A549 (cell line): ENCODE measurements around the gene BRD3OS. TPM values are rescaled to one million over a fixed set of nuclear protein-coding genes. Genes with fewer than 3 reads are reported as not detected.
"Not testable (repeated sequence)": the region's sequence is repeated elsewhere in the genome, so short reads cannot be mapped to it uniquely, and the experiment has no call there.

Experiments
- ATAC-seq, 2 experiments: fragments of 200-7000 bp in 1 of 2; fragments of >200 bp in 1 of 2; cut with Nextera tagmentation in 1 of 2; cut with Tn5 transposase in 1 of 2; 3 replicates each; pipeline versions ENCODE4 v1.8.0 to v1.9.1; 2018 to 2020; ENCODE audit warnings: mild to moderate bottlenecking in 1 of 2, moderate library complexity in 1 of 2
- CTCF ChIA-PET: fragments of 300-600 bp; sonication (Branson Sonifier 250); formaldehyde crosslinking; extraction: SDS; loops from one replicate; lab custom pipeline; 2021; ENCODE audit warnings: antibody characterized with exemption, inconsistent platforms; lab: Yijun Ruan, JAX
- POLR2A ChIA-PET: fragments of 350-600 bp; formaldehyde crosslinking; extraction: SDS; loops from one replicate; lab custom pipeline; 2021; ENCODE audit warnings: antibody characterized with exemption, inconsistent platforms; lab: Yijun Ruan, JAX
- DNase-seq, 2 experiments: peaks; one replicate each; pipeline versions ENCODE4 v3.0.0 to v3.0.0-alpha.2; 2011 to 2016; ENCODE audit warnings: low read depth in 1 of 2, low spot score in 1 of 2
- FAIRE-seq: peaks from 2 replicates; lab custom pipeline; 2011; peaks lifted over from hg19 to GRCh38; lab: Jason Lieb, UNC
- H3K27ac ChIP-seq, 2 experiments: fragments of >200 bp; sonication (Bioruptor Twin); formaldehyde crosslinking; 3 replicates each; pipeline ENCODE4 v1.5.1; 2016 to 2017
- H3K4me1 ChIP-seq: fragments of >200 bp; sonication (Bioruptor Twin); formaldehyde crosslinking; 3 replicates; pipeline ENCODE4 v1.6.1; 2016
- H3K4me2 ChIP-seq: fragments of >200 bp; sonication (Bioruptor Twin); formaldehyde crosslinking; 3 replicates; pipeline ENCODE4 v1.6.1; 2016
- H3K4me3 ChIP-seq: fragments of >200 bp; sonication (Bioruptor Twin); formaldehyde crosslinking; 3 replicates; pipeline ENCODE4 v1.5.1; 2016
- H3K9me3 ChIP-seq: fragments of >200 bp; sonication (Bioruptor Twin); formaldehyde crosslinking; 3 replicates; pipeline ENCODE4 v1.6.1; 2016
- CEBPB ChIP-seq, 2 experiments: fragments of >200 bp in 1 of 2; sonication (Bioruptor Twin) in 1 of 2; formaldehyde crosslinking in 1 of 2; IDR thresholded peaks; 2 replicates each; pipeline ENCODE4 v1.6.1; 2012 to 2016
- EHMT2 ChIP-seq: fragments of 200-600 bp; sonication (generic); IDR thresholded peaks from 2 replicates; pipeline ENCODE4 v1.6.1; 2016; ENCODE audit warnings: antibody characterized with exemption, low read depth, mild to moderate bottlenecking, moderate library complexity
- EP300 ChIP-seq, 2 experiments: fragments of >200 bp; sonication (Bioruptor Twin); formaldehyde crosslinking; IDR thresholded peaks; 2 replicates in 1 of 2; 3 replicates in 1 of 2; pipeline ENCODE4 v1.6.1; 2016 to 2017
- ESRRA ChIP-seq: fragments of 150-350 bp; IDR thresholded peaks from 2 replicates; pipeline ENCODE4 v1.6.1; 2014; ENCODE audit warnings: mild to moderate bottlenecking, low read length, borderline replicate concordance
- GATA3 ChIP-seq: IDR thresholded peaks from 2 replicates; pipeline ENCODE4 v1.6.1; 2012; ENCODE audit warnings: borderline replicate concordance
- HDAC2 ChIP-seq: fragments of 200-600 bp; sonication (generic); IDR thresholded peaks from 2 replicates; pipeline ENCODE4 v1.6.1; 2016
- JUN ChIP-seq, 2 experiments: fragments of >200 bp; sonication (Bioruptor Twin); formaldehyde crosslinking; IDR thresholded peaks; 2 replicates in 1 of 2; 3 replicates in 1 of 2; pipeline ENCODE4 v1.6.1; 2016 to 2017
- KDM1A ChIP-seq: fragments of 200-600 bp; sonication (generic); IDR thresholded peaks from 2 replicates; pipeline ENCODE4 v1.6.1; 2016; ENCODE audit warnings: low read depth, mild to moderate bottlenecking
- MAFK ChIP-seq: fragments of 450-650 bp; IDR thresholded peaks from 2 replicates; pipeline ENCODE4 v1.6.1; 2014; ENCODE audit not compliant: partially characterized antibody
- MAZ ChIP-seq: fragments of 150-350 bp; IDR thresholded peaks from 2 replicates; pipeline ENCODE4 v1.6.1; 2014; ENCODE audit warnings: antibody characterized with exemption, low read depth, low read length, borderline replicate concordance
- NFE2L2 ChIP-seq: fragments of 150-350 bp; conservative IDR thresholded peaks from 2 replicates; pipeline ENCODE4 v1.6.1; 2014; ENCODE audit warnings: low read length
- NPAS2 ChIP-seq: fragments of 250-450 bp; sonication (Bioruptor Pico); IDR thresholded peaks from 2 replicates; pipeline ENCODE4 v1.8.0; 2022; ENCODE audit warnings: mild to moderate bottlenecking, moderate library complexity, borderline replicate concordance
- POLR2AphosphoS2 ChIP-seq: conservative IDR thresholded peaks from 2 replicates; pipeline ENCODE4 v1.6.1; 2012; ENCODE audit warnings: low read length, improper control_type of control experiment, inconsistent platforms
- RAD21 ChIP-seq, 2 experiments: fragments of >200 bp in 1 of 2; sonication (Bioruptor Twin) in 1 of 2; formaldehyde crosslinking in 1 of 2; IDR thresholded peaks in 1 of 2; conservative IDR thresholded peaks in 1 of 2; 2 replicates in 1 of 2; 3 replicates in 1 of 2; pipeline ENCODE4 v1.6.1; 2012 to 2018; ENCODE audit warnings: inconsistent platforms in 1 of 2
- RFX5 ChIP-seq: fragments of 450-650 bp; IDR thresholded peaks from 2 replicates; pipeline ENCODE4 v1.7.1; 2014; ENCODE audit warnings: antibody characterized with exemption, mild to moderate bottlenecking, moderate library complexity
- RNF2 ChIP-seq: fragments of 200-600 bp; sonication (generic); IDR thresholded peaks from 2 replicates; pipeline ENCODE4 v1.6.1; 2016; ENCODE audit warnings: low read depth, mild to moderate bottlenecking, antibody characterized with exemption, moderate library complexity, borderline replicate concordance
- SMC3 ChIP-seq: fragments of >200 bp; sonication (Bioruptor Twin); formaldehyde crosslinking; IDR thresholded peaks from 3 replicates; pipeline ENCODE4 v1.6.1; 2018; ENCODE audit warnings: inconsistent platforms
- SREBF2 ChIP-seq: fragments of 450-650 bp; IDR thresholded peaks from 2 replicates; pipeline ENCODE4 v1.6.1; 2014; ENCODE audit warnings: mild to moderate bottlenecking, moderate library complexity
- TP53 ChIP-seq: fragments of 250-450 bp; sonication (Bioruptor Pico); IDR thresholded peaks from 2 replicates; pipeline ENCODE4 v1.5.0; 2021; ENCODE audit warnings: mild to moderate bottlenecking, moderate library complexity
- WGBS: methylation state at CpG from one replicate; pipeline ENCODE4 v1.1.6; 2017; ENCODE audit errors: missing lambda C conversion rate; 5-methylcytosine and 5-hydroxymethylcytosine counted together
- polyA plus RNA-seq, 4 experiments: library from polyadenylated mRNA; depleted of rRNA in 3 of 4; stranded (reverse); fragments of >200 nt; fragmentation: RNase III in 1 of 4; extraction: RNeasy Plus Mini Kit Qiagen cat#74134 plus additional on column Dnase treatment in 1 of 4; gene quantifications; 2 replicates in 3 of 4; 3 replicates in 1 of 4; pipeline ENCODE4 v1.2.3, GENCODE V29; 2011 to 2017
- TF ChIP-seq, protein P1 (sequence below): IDR thresholded peaks from 2 replicates; pipeline ENCODE4 v1.6.1; 2012; ENCODE audit warnings: low read depth, borderline replicate concordance
- TF ChIP-seq, protein P2 (sequence below): fragments of >200 bp; sonication (Bioruptor Twin); formaldehyde crosslinking; IDR thresholded peaks from 3 replicates; pipeline ENCODE4 v1.5.1; 2016
- TF ChIP-seq, protein P3 (sequence below): fragments of >200 bp; sonication (Bioruptor Twin); formaldehyde crosslinking; IDR thresholded peaks from 2 replicates; pipeline ENCODE4 v1.6.1; 2016
- TF ChIP-seq, protein P4 (sequence below): fragments of 200-600 bp; sonication (generic); IDR thresholded peaks from 2 replicates; pipeline ENCODE4 v1.6.1; 2016; ENCODE audit warnings: antibody characterized with exemption, mild to moderate bottlenecking, moderate library complexity

The BRD3OS gene
- polyA plus RNA-seq, 2 of the 4 experiments (the other 2 are of a cell fraction), result 10.4 to 10.8 TPM

DNA sequence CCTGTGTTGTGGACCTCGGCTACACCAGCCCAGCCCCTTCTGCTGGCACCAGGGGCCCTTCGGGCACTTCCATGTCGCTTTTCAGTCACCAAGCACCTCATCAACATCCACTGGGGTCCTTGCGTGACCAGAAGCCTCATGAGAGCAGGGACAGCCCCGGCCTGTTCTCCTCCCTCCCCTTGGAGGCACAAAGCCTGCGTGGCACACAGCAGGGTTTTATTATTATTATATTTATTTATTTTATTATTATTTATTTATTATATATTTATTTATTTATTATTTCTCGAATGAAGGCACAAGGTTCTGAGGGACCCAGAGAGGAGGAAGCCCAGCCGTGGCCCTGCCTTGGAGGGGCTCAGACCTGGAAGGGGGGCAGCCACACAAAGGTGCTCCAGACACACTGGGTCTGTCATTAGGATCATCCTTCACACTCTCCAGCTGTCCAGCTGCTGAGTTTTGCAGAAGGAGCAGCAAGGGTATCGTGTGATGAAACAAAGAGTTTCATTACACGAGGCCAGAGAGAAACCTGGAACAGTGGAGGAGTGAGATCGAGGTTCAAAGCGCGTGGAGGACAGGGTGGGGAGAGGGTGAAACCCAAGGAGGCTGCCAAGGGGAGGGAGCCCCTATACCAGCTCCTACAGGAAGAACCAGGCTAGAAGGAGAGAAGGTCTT is 38.4 kb upstream of the BRD3OS start:
- FAIRE-seq, result no peak
- POLR2A ChIA-PET, result no interaction called here
- peaks cover 19% of the 10 kb centered on the region for H3K4me1 ChIP-seq
- no peaks in the 10 kb centered on the region for H3K9me3 ChIP-seq
- H3K27ac ChIP-seq, result no peak overlapping the region
- TF ChIP-seq MAZ (no peak), MAFK (no peak), CEBPB (IDR thresholded peaks at IDR 0.05) (no peak)
- TF ChIP-seq, all 56 proteins: peak for 0
- no peak overlapping the region for H3K4me3 ChIP-seq
- DNase-seq (no peak), ATAC-seq (no peak)
- 88% methylated on average over 13 of the region's 13 CpGs for WGBS
- no peak overlapping the region for H3K4me2 ChIP-seq
- CTCF ChIA-PET, result no interaction called here

DNA sequence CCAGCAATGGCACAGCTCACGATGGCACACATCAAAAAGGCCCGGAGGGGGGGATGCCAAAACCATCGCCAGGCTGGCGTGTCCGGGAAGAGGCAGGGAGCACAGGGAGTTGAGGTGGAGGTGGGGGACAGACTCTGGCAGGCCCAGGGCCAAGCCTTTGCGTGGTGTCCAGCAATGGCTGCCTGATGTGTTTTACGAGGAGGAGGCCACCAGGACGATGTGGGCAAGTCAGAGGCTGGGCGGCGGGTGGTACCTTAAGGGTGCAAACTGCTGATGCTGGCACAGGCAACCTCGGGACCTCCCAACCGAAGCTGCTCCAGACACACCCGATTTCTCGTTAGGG is 37.9 kb upstream of the BRD3OS start:
- DNase-seq (no peak), FAIRE-seq (no peak), ATAC-seq (no peak)
- TF ChIP-seq ESRRA (no peak), MAZ (no peak), TP53 (no peak), RFX5 (no peak), GATA3 (no peak), CEBPB (IDR thresholded peaks at IDR 0.05) (no peak), EP300 (IDR thresholded peaks at IDR 0.05) (no peak), EHMT2 (no peak)
- TF ChIP-seq, protein P1, sequence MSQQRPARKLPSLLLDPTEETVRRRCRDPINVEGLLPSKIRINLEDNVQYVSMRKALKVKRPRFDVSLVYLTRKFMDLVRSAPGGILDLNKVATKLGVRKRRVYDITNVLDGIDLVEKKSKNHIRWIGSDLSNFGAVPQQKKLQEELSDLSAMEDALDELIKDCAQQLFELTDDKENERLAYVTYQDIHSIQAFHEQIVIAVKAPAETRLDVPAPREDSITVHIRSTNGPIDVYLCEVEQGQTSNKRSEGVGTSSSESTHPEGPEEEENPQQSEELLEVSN, result no peak
- Histone ChIP-seq H3K4me3 (no peak overlapping the region), H3K4me1 (peaks cover 19% of the 10 kb centered on the region), H3K4me2 (no peak overlapping the region), H3K9me3 (no peaks in the 10 kb centered on the region), H3K27ac (no peak overlapping the region)
- ChIA-PET CTCF (no interaction called here), POLR2A (no interaction called here)
- 95% methylated on average over 14 of the region's 14 CpGs for WGBS

DNA sequence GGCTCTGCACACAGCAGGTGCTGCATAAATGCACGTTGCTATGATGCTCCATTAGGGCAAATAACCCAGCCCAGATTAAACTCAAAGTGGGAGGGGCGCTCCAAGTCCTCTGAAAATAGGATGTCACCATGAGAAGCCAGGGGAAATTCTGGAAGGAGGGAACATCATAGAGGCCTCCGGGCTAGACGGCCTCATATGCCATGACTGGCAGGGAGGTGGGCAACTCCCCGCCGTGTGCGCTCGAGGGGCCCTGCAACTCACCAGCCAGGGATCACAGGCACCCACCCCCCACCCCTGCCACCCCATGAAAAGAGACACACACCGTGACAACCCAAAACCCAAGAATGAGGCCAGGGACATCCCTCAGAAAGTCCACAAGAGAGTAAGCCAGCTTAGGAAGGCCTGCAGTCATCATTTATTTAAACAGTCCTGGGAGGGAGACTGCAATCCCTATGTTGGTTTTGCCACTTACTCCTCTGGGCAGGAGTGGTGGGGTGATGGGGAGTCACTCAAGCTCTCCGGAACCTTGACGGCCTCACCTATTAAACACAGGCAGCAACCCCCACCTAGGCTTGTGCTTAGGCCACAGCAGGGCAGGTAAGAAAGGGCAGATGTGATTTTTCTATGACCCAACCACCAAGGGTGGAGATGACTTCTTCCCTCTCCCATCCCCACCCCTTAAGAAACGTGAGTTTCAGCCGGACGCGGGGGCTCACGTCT is 37.2 kb upstream of the BRD3OS start:
- POLR2A ChIA-PET, result no interaction called here

DNA sequence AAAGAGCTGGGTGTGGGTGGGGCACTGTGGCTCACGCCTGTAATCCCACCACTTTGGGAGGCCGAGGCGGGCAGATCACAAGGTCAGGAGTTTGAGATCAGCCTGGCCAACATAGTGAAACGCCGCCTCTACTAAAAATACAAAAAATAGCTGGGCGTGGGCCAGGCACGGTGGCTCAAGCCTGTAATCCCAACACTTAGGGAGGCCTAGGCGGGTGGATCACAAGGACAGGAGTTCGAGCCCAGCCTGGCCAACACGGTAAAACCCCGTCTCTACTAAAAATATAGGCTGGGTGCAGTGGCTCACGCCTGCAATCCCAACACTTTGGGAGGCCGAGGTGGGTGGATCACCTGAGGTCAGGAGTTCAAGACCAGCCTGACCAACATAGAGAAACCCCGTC is 36.5 kb upstream of the BRD3OS start:
- H3K4me2 ChIP-seq, DNase-seq, POLR2A ChIA-PET, H3K27ac ChIP-seq, ATAC-seq, H3K4me3 ChIP-seq, H3K9me3 ChIP-seq, FAIRE-seq: not testable (repeated sequence)
- CTCF ChIA-PET, result interaction anchor here (1.0 to 3.2 kb wide), 3 partner anchors 195 to 207 kb away, joined by 3 to 19 read pairs (median 4); no protein-coding TSS in a partner anchor
- WGBS, result 87% methylated on average over 14 of the region's 14 CpGs
- peaks cover 22% of the 10 kb centered on the region for H3K4me1 ChIP-seq

More for the DNA sequence above, 37.2 kb upstream of the BRD3OS start:
- TF ChIP-seq MAFK, result no peak
- TF ChIP-seq TP53, result no peak
- TF ChIP-seq SREBF2, result no peak
- no peak for TF ChIP-seq RNF2
- no peak for TF ChIP-seq POLR2AphosphoS2
- no peak for TF ChIP-seq SMC3
- no peak for TF ChIP-seq RAD21 (conservative IDR thresholded peaks at IDR 0.05 in 1 of 2, IDR thresholded peaks at IDR 0.05 in 1 of 2)
- TF ChIP-seq CEBPB (IDR thresholded peaks at IDR 0.05), result no peak
- TF ChIP-seq NPAS2 (CRISPR knock-in tag), result no peak
- TF ChIP-seq HDAC2, result no peak
- TF ChIP-seq, protein P2, sequence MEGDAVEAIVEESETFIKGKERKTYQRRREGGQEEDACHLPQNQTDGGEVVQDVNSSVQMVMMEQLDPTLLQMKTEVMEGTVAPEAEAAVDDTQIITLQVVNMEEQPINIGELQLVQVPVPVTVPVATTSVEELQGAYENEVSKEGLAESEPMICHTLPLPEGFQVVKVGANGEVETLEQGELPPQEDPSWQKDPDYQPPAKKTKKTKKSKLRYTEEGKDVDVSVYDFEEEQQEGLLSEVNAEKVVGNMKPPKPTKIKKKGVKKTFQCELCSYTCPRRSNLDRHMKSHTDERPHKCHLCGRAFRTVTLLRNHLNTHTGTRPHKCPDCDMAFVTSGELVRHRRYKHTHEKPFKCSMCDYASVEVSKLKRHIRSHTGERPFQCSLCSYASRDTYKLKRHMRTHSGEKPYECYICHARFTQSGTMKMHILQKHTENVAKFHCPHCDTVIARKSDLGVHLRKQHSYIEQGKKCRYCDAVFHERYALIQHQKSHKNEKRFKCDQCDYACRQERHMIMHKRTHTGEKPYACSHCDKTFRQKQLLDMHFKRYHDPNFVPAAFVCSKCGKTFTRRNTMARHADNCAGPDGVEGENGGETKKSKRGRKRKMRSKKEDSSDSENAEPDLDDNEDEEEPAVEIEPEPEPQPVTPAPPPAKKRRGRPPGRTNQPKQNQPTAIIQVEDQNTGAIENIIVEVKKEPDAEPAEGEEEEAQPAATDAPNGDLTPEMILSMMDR, result no peak
- TF ChIP-seq MAZ, result no peak
- TF ChIP-seq JUN (IDR thresholded peaks at IDR 0.05), result no peak
- TF ChIP-seq RFX5, result no peak
- no peak for TF ChIP-seq KDM1A
- TF ChIP-seq, protein P3, sequence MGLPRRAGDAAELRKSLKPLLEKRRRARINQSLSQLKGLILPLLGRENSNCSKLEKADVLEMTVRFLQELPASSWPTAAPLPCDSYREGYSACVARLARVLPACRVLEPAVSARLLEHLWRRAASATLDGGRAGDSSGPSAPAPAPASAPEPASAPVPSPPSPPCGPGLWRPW, result no peak
- TF ChIP-seq, protein P4, sequence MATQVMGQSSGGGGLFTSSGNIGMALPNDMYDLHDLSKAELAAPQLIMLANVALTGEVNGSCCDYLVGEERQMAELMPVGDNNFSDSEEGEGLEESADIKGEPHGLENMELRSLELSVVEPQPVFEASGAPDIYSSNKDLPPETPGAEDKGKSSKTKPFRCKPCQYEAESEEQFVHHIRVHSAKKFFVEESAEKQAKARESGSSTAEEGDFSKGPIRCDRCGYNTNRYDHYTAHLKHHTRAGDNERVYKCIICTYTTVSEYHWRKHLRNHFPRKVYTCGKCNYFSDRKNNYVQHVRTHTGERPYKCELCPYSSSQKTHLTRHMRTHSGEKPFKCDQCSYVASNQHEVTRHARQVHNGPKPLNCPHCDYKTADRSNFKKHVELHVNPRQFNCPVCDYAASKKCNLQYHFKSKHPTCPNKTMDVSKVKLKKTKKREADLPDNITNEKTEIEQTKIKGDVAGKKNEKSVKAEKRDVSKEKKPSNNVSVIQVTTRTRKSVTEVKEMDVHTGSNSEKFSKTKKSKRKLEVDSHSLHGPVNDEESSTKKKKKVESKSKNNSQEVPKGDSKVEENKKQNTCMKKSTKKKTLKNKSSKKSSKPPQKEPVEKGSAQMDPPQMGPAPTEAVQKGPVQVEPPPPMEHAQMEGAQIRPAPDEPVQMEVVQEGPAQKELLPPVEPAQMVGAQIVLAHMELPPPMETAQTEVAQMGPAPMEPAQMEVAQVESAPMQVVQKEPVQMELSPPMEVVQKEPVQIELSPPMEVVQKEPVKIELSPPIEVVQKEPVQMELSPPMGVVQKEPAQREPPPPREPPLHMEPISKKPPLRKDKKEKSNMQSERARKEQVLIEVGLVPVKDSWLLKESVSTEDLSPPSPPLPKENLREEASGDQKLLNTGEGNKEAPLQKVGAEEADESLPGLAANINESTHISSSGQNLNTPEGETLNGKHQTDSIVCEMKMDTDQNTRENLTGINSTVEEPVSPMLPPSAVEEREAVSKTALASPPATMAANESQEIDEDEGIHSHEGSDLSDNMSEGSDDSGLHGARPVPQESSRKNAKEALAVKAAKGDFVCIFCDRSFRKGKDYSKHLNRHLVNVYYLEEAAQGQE, result no peak
- TF ChIP-seq NFE2L2, result no peak
- TF ChIP-seq ESRRA, result no peak
- FAIRE-seq, result no peak
- H3K4me2 ChIP-seq, result no peak overlapping the region
- peaks cover 19% of the 10 kb centered on the region for H3K4me1 ChIP-seq
- ATAC-seq, result no peak
- no peak for DNase-seq
- no peak overlapping the region for H3K4me3 ChIP-seq
- H3K9me3 ChIP-seq, result no peaks in the 10 kb centered on the region
- no peak overlapping the region for H3K27ac ChIP-seq
- CTCF ChIA-PET, result interaction anchor here (1.0 to 1.1 kb wide), 2 partner anchors 194 to 195 kb away, joined by 3 to 4 read pairs; no protein-coding TSS in a partner anchor
- 83% methylated on average over 13 of the region's 16 CpGs for WGBS
